HG02642 (cell line): ENCODE measurements around the gene FRRS1.
"Not testable (repeated sequence)": the region's sequence is repeated elsewhere in the genome, so short reads cannot be mapped to it uniquely, and the experiment has no call there.

Source experiments
- ATAC-seq: cut with Tn5 transposase; IDR thresholded peaks from one replicate; pipeline ENCODE4 v1.9.1; 2021; ENCODE audit warnings: mild to moderate bottlenecking; ENCODE audit not compliant: unreplicated experiment, poor library complexity

The FRRS1 gene, protein sequence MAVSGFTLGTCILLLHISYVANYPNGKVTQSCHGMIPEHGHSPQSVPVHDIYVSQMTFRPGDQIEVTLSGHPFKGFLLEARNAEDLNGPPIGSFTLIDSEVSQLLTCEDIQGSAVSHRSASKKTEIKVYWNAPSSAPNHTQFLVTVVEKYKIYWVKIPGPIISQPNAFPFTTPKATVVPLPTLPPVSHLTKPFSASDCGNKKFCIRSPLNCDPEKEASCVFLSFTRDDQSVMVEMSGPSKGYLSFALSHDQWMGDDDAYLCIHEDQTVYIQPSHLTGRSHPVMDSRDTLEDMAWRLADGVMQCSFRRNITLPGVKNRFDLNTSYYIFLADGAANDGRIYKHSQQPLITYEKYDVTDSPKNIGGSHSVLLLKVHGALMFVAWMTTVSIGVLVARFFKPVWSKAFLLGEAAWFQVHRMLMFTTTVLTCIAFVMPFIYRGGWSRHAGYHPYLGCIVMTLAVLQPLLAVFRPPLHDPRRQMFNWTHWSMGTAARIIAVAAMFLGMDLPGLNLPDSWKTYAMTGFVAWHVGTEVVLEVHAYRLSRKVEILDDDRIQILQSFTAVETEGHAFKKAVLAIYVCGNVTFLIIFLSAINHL

DNA sequence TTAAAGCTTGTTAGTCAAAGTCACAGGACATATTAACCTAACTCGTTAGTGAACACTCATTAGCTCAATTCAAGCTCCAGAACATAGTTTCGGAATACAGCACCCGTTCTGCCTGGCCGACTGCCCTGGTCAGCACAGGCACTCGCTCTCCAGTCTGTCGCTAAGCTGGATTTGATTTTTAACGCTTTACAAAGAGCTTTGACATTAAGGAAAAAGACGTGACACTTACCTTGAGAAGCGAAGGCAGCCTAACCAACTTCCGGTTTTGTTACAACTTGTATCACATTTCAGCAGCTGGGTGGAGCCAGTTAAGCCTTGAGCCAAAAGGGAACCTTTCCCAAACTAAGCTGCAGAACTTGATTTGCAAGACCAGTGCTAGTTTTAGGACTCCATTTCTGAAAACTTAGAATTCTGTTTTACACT, at the start of gene FRRS1:
Gene FRRS1 (minus strand): TSS at position 258 of the 423 bp plus-strand sequence. CDS start 17,867 bp downstream, outside the sequence.
- peak; percentile 96 for ATAC-seq

- ATAC-seq, result no peak
These were observed 48.0 kb upstream of the FRRS1 start for GRCh38 chr1:99814373-99814900.

- no peak for ATAC-seq
These were observed 45.3 kb upstream of the FRRS1 start for GRCh38 chr1:99811747-99812146.

DNA sequence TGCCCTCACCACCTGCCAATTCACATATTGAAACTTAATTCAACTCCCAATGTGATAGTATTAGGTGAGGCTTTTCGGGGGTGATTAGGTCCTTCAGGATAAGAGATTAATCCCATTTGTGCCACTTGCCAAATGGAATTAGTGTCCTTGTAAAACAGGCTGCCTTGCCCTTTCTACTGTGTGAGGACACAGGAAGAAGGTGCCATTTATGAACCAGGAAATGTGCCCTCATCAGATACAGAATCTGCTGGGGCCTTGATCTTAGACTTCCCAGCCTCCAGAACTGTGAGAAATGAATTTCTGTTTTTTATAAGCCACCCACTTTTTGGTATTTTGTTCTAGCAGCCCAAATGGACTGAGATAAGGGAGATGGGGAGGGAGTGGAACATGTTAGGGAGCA, 44.6 kb upstream of the FRRS1 start:
- ATAC-seq, result no peak

GRCh38 chr1:99808391-99809115, 42.1 kb upstream of the FRRS1 start:
- ATAC-seq, result peak; percentile 84

DNA sequence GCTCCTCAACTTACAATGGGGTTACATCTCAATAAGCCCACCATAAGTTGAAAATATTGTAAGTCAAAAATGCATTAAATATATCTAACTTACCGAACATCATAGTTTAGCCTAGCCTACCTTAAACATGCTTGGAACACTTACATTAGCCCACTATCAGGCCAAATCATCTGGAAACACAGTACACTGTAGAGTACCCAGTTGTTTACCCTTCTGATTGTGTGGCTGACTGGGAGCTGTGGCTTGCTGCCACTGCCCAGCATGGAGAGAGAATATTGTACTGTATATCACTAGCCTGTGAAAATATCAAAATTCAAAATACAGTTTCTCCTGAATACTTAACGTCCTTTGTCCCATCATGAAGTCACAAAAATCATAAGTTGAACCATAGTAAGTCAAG, 40.4 kb upstream of the FRRS1 start:
- ATAC-seq, result no peak

DNA sequence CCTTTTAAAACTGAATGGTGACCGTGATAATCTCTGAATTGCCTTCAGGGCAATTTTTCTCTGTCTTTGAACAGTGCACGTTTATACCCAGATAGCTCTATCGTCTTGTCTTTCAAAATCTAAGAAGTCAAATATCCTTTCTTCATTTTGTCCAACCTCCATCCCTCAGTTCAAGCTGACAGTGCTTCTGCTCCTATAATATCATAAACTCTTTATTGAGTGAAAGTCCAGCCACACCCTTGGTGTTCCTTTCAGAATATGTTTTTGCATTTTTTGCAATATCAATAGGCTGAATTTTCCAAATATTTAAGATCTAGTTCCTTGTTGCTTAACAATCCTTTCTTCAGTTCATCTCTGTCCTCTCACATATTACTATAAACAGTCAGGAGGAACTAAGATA, 35.1 kb upstream of the FRRS1 start:
- no peak for ATAC-seq

DNA sequence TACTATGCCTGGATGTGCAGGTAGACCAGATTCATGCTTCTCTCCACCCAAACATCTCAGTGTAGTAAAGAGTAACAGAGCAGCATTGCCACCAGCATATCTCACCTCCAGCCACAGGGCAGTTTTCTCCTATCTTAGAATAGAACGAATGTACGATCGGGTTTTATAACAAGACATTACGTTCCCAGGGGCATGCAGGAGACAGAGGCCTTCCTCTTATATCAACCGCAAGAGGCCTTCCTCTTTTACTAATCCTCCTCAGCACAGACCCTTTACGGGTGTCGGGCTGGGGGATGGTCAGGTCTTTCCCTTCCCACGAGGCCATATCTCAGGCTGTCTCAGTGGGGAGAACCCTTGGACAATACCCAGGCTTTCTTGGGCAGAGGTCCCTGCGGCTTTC, 27.4 kb upstream of the FRRS1 start:
- not testable (repeated sequence) for ATAC-seq

DNA sequence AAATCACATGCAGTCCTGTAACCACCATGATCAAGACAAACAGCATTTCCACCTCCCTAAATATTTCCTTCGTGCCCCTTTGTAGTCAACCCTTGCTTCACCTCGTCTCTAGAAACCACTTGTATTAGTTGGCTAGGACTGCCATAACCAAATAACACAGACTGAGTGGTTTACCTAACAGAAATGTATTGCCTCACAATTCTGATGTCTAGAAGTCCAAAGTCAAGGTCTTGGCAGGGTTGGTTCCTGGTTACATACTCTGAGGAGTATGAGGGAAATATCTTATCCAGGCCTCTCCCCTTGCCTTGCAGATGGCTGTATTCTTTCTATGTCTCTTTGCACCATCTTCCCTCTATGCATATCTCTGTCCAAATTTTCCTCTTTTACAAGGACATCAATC, 23.3 kb upstream of the FRRS1 start:
- ATAC-seq, result no peak

GRCh38 chr1:99788896-99789295, 22.5 kb upstream of the FRRS1 start:
- no peak for ATAC-seq

DNA sequence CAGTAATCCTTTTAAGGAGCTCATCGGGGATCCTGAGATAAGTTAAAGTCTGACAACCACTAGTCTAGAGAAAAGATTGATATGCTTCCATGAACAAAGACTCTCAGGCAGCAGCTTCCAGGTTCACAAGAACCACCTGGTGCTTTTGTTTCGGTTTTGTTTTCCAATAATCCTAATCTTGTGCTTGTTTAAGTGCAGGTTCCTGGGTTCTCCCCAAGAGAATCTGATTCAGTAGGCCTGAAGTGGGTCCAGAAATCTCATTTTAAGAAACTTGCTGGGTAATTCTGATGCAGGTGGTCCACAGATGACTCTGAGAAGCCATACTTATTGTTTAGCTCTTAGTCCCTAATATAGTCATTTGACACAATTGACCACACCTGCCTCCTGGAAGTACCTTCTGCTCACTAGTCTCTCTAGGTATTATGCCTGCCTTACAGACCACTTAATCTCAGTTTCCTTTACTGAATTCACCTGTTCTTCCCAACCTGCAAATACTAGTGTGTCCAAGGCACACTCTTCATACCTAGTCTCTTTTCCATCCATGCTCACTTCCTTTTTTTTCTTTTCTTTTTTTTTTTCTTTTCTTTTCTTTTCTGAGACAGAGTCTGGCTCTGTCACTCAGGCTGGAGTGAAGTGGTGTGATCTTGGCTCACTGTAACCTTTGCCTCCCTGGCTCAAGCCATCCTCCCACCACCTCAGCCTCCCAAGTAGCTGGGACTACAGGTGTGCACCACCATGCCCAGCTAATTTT, 20.5 kb upstream of the FRRS1 start:
- ATAC-seq, result peak; percentile 87

- ATAC-seq, result peak; percentile 16
These were observed 18.4 kb upstream of the FRRS1 start for GRCh38 chr1:99784809-99785255.

DNA sequence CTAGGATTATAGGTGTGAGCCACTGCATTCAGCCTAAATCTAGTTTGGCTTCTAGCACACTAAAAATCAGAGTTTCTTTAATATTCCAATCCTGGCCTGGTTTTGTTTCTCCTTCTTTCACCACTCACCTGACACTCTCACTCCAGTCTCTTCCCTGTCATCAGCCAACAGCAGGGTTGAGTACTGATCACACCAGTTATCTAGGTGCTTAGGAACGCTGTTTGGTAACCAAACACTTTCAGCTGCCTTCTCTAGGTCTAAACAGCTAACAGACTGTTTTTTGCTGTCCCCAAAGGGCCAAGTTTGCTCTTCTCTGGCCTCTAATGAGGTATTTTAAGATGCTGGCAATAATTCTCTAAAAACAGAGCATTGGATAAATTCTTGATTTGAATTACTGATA, 17.7 kb upstream of the FRRS1 start:
- peak; percentile 34 for ATAC-seq

DNA sequence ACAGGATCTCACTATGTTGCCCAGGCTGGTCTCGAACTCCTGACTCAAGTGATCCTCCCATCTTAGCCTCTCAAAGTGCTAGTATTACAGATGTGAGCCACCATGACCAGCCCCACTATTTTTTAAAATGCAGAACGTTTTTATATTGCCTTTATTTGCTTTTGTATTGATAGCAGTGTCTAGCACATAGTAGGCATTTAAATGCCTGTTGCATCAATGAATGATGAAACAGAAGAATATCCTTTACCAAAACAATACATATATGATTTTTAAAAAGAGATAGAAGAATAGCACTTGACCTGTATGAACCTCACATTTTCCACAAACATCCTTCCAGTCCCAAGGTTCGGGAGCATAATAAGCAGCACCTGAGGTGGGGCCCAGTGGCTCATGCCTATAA, 16.5 kb upstream of the FRRS1 start:
- no peak for ATAC-seq

GRCh38 chr1:99782397-99782796, 16.0 kb upstream of the FRRS1 start:
- ATAC-seq, result no peak

DNA sequence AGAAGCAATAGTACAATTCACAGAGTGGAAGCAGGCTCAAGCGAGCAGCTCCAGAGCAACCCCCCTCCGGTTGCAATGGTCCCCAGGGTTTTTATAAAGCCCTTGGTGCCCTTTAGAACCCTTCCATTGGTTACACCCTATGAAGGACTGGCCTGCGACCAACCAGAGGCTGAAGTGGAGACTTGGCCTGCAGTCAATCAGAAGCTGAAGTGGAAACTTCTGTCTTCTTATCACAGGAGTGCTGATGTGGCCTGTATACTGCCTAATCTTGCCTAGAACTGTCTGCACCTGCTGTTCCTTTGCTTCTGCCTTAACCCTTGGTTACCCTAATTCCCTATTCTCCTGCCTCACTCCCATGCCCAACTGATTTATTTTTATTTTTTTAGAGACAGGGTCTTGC, 15.4 kb upstream of the FRRS1 start:
- ATAC-seq, result no peak

- ATAC-seq, result no peak
These were observed 11.3 kb upstream of the FRRS1 start for GRCh38 chr1:99777752-99778151.

DNA sequence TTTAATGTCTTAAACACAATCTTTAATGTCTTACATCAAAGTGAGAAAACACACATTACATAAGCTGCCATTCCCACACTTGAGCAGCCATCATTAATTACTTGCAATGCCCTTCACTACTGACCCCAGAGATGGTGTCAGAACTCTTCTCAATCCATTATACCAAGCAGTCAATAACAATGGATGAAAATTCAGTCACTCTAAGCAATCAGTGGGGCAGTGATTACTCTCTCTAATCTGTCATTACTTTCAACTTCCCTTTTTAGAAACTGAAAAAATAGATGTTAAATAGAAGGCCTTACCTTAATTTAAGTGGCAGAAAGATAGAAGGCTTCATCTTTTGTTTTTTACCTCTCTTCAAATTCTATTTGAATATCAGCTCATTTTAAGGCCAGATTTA, 9.7 kb upstream of the FRRS1 start:
- no peak for ATAC-seq

DNA sequence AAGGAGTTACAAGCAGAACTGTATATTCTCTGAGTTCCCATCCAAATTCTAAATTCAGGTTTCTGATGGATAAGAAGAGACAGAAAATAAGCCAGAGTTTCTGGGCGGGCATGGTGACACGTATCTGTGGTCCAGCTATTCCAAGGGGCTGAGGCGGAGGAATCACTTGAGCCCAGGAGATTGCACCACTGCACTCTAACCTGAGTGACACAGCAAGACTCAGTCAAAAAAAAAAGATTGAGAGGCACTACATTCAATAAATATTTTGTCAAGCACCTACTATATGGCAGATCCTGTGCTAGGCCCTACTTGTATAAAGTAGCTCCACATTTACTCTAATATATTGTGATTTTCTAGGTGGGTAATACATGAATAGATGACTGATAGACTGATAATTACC, 6.4 kb upstream of the FRRS1 start:
- ATAC-seq, result no peak

GRCh38 chr1:99771513-99771918, 5.1 kb upstream of the FRRS1 start:
- ATAC-seq, result no peak
